Panc1 (cell line): ENCODE data around the gene PSMA8. TPM values are rescaled to one million over a fixed set of nuclear protein-coding genes. Genes with fewer than 3 reads are reported as not detected.
"Not testable (repeated sequence)": the region's sequence is repeated elsewhere in the genome, so short reads cannot be mapped to it uniquely, and the experiment has no call there.

Source experiments
- ATAC-seq: fragments of 200-7000 bp; cut with Tn5 transposase; 2 replicates; pipeline ENCODE4 v1.9.1; 2020; ENCODE audit warnings: mild to moderate bottlenecking, moderate library complexity
- BruUV-seq: library from RNA; stranded (reverse); fragments of 400-500 nt; replicated peaks from 2 replicates; lab custom pipeline; 2021; lab: Mats Ljungman, UMichigan
- CTCF ChIA-PET: fragments of 300-600 bp; sonication (Branson Sonifier 250); formaldehyde crosslinking; loops from one replicate; lab custom pipeline; 2022; ENCODE audit warnings: antibody characterized with exemption; lab: Charles Lee
- POLR2A ChIA-PET: fragments of 300-600 bp; sonication (Branson Sonifier 250); formaldehyde crosslinking; loops from one replicate; lab custom pipeline; 2022; ENCODE audit warnings: antibody characterized with exemption; lab: Charles Lee
- DNase-seq: peaks from one replicate; pipeline ENCODE4 v3.0.0-alpha.2; 2010; ENCODE audit warnings: low read depth, low spot score
- H3K27ac ChIP-seq: 2 replicates; pipeline ENCODE4 v1.5.1; 2011; ENCODE audit warnings: mild to moderate bottlenecking, low read length, inconsistent platforms
- H3K27me3 ChIP-seq: fragments of 200-500 bp; sonication (Bioruptor generic); 2 replicates; pipeline ENCODE4 v1.6.0; 2014; ENCODE audit warnings: low read length, inconsistent platforms; ENCODE audit not compliant: control insufficient read depth, insufficient read depth
- H3K36me3 ChIP-seq: fragments of 200-500 bp; sonication (Bioruptor generic); 2 replicates; pipeline ENCODE4 v1.5.1; 2014; ENCODE audit warnings: inconsistent platforms, mild to moderate bottlenecking, low read length, moderate library complexity; ENCODE audit not compliant: control insufficient read depth, insufficient read depth
- H3K4me1 ChIP-seq: 2 replicates; pipeline ENCODE4 v1.5.1; 2011; ENCODE audit warnings: inconsistent platforms, mild to moderate bottlenecking, low read length, moderate library complexity; ENCODE audit not compliant: control insufficient read depth, insufficient read depth
- H3K4me3 ChIP-seq, 2 experiments: 2 replicates each; pipeline ENCODE4 v1.5.1; 2011 to 2012; ENCODE audit warnings: low read depth in 2 of 2, low read length in 2 of 2, mild to moderate bottlenecking in 2 of 2, inconsistent platforms in 1 of 2, moderate library complexity in 1 of 2
- H3K9me3 ChIP-seq: fragments of 200-500 bp; sonication (Bioruptor generic); 2 replicates; pipeline ENCODE4 v1.5.1; 2014; ENCODE audit warnings: low read depth, mild to moderate bottlenecking, inconsistent platforms, low read length, moderate library complexity; ENCODE audit not compliant: control insufficient read depth, insufficient read depth
- CTCF ChIP-seq: fragments of 450-650 bp; IDR thresholded peaks from 2 replicates; pipeline ENCODE4 v1.5.1; 2017; ENCODE audit warnings: mild to moderate bottlenecking
- POLR2AphosphoS5 ChIP-seq: IDR thresholded peaks from 2 replicates; pipeline ENCODE4 v1.6.1; 2012; ENCODE audit warnings: mild to moderate bottlenecking, low read depth, low read length, moderate library complexity
- REST ChIP-seq, 2 experiments: IDR thresholded peaks; 2 replicates each; pipeline ENCODE4 v1.6.1; 2011 to 2012; ENCODE audit warnings: low read depth in 2 of 2, control low read depth in 1 of 2, low read length in 1 of 2, mild to moderate bottlenecking in 1 of 2, moderate library complexity in 1 of 2; ENCODE audit not compliant: insufficient read depth in 1 of 2
- SIN3A ChIP-seq: IDR thresholded peaks from 2 replicates; pipeline ENCODE4 v1.6.1; 2012; ENCODE audit warnings: low read depth, mild to moderate bottlenecking, low read length, moderate library complexity, borderline replicate concordance; ENCODE audit not compliant: insufficient read depth
- TCF7L2 ChIP-seq: IDR thresholded peaks from 2 replicates; pipeline ENCODE4 v1.6.1; 2011; ENCODE audit warnings: mild to moderate bottlenecking, low read depth, low read length, inconsistent platforms
- in situ Hi-C: cut with HindIII; loops from 2 replicates; pipeline ENCODE4 v1.10.0; 2016; ENCODE audit warnings: low sequenced_read_pairs, low pct_unique_long_range_greater_than_20kb
- intact Hi-C: fragments of 100-400 bp; cut with micrococcal nuclease; formaldehyde crosslinking; loops from one replicate; pipeline ENCODE4 v1.10.0; 2022; ENCODE audit not compliant: unreplicated experiment
- total RNA-seq: library from RNA; stranded (reverse); gene quantifications from one replicate; pipeline ENCODE4 v1.2.1, GENCODE V29; 2021; ENCODE audit not compliant: unreplicated experiment

PSMA8 gene
- total RNA-seq, 1 experiment from 2014 or later = not detected

DNA sequence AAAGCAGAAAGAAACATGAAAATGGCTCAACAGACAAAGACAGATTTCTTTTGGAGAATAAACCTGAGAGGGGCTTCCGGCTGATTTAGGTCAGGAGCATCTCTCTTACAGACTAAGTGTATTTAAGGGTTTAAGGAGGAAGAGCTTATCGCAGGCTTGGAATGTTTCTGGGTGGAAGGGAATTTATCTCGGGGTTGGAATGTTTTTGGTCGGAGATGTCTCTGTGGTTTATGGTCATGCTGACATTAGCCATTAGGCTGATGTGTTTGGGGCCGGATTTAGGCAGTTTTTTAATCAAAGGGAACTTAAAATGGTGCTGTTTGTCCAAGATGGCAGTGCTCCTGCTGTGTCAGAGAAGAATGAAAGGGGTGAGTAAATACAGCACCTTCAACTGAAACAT, 14.4 kb upstream of the PSMA8 start:
- in situ Hi-C loops = no loop called here
- no peak overlapping the region for H3K4me3 ChIP-seq
- H3K4me1 ChIP-seq = no peaks in the 10 kb centered on the region
- TF ChIP-seq REST (IDR thresholded peaks at IDR 0.05; ENCODE audit: insufficient read depth in 1 of 2, low read depth in 2 of 2, low read length in 1 of 2) (no peak), POLR2AphosphoS5 (no peak), SIN3A (no peak), CTCF (no peak), TCF7L2 (no peak)
- no peaks in the 10 kb centered on the region for H3K27me3 ChIP-seq
- no TSS peak for BruUV-seq
- intact Hi-C loops = no loop called here
- no peak for ATAC-seq
- CTCF ChIA-PET = no interaction called here
- no peak for DNase-seq
- H3K36me3 ChIP-seq = no peaks in the 10 kb centered on the region
- H3K27ac ChIP-seq = no peak overlapping the region
- POLR2A ChIA-PET = no interaction called here
- no peaks in the 10 kb centered on the region for H3K9me3 ChIP-seq

GRCh38 chr18:26121476-26121875, 12.2 kb upstream of the PSMA8 start:
- ATAC-seq = no peak
- BruUV-seq = no TSS peak
- in situ Hi-C loops (no loop called here), intact Hi-C loops (no loop called here)
- Histone ChIP-seq H3K36me3 (no peaks in the 10 kb centered on the region), H3K4me3 (no peak overlapping the region), H3K4me1 (no peaks in the 10 kb centered on the region), H3K27me3 (peaks cover 2% of the 10 kb centered on the region; the same call in 1 of the 2 replicates), H3K9me3 (no peaks in the 10 kb centered on the region), H3K27ac (no peak overlapping the region)
- TF ChIP-seq TCF7L2 = no peak
- no peak for TF ChIP-seq CTCF
- TF ChIP-seq SIN3A = no peak
- no peak for TF ChIP-seq REST (IDR thresholded peaks at IDR 0.05; ENCODE audit: insufficient read depth in 1 of 2, low read depth in 2 of 2, low read length in 1 of 2)
- ChIA-PET CTCF (no interaction called here), POLR2A (no interaction called here)
- no peak for DNase-seq

GRCh38 chr18:26121994-26122393, 11.7 kb upstream of the PSMA8 start:
- BruUV-seq, H3K27ac ChIP-seq, H3K4me3 ChIP-seq, ATAC-seq, H3K27me3 ChIP-seq, H3K4me1 ChIP-seq, H3K36me3 ChIP-seq, POLR2A ChIA-PET, H3K9me3 ChIP-seq, intact Hi-C loops, CTCF ChIA-PET, in situ Hi-C loops, DNase-seq: not testable (repeated sequence)
